Activated CD4-positive, alpha-beta T cell treated with anti-CD3 and anti-CD28 coated beads for 36 hours (primary cell): ENCODE results near the gene HOXB2. TPM values are rescaled to one million over a fixed set of nuclear protein-coding genes. Genes with fewer than 3 reads are reported as not detected.
A peak's percentile ranks its signal among the peaks of the same experiment; 100 is the strongest.

ENCODE experiments used
- ATAC-seq: fragments of 200-7000 bp; cut with Tn5 transposase; one replicate; pipeline ENCODE4 v1.10.0; 2021; ENCODE audit warnings: mild to moderate bottlenecking, moderate library complexity
- CTCF ChIA-PET: fragments of 350-600 bp; sonication (Branson Sonifier 250); formaldehyde crosslinking; loops from one replicate; lab custom pipeline; 2021; ENCODE audit warnings: antibody characterized with exemption; lab: Charles Lee
- POLR2A ChIA-PET: fragments of 350-600 bp; sonication (Branson Sonifier 250); formaldehyde crosslinking; loops from one replicate; lab custom pipeline; 2021; ENCODE audit warnings: antibody characterized with exemption, inconsistent platforms; lab: Charles Lee
- DNase-seq: peaks from one replicate; pipeline ENCODE4 v3.0.0-alpha.2; 2020
- H3K27ac Mint-ChIP-seq: one replicate; pipeline ENCODE4 v1.8.0; 2021; ENCODE audit warnings: mixed read lengths
- H3K27me3 Mint-ChIP-seq: one replicate; pipeline ENCODE4 v1.8.0; 2021; ENCODE audit warnings: mixed read lengths
- H3K36me3 Mint-ChIP-seq: one replicate; pipeline ENCODE4 v1.8.0; 2021; ENCODE audit warnings: low read depth, mixed read lengths
- H3K4me1 Mint-ChIP-seq: one replicate; pipeline ENCODE4 v1.8.0; 2021; ENCODE audit warnings: mixed read lengths
- H3K4me3 Mint-ChIP-seq: one replicate; pipeline ENCODE4 v1.8.0; 2021; ENCODE audit warnings: mild to moderate bottlenecking, moderate library complexity, mixed read lengths
- H3K9me3 Mint-ChIP-seq: one replicate; pipeline ENCODE4 v1.8.0; 2021; ENCODE audit warnings: low read depth, mixed read lengths
- intact Hi-C, 2 experiments: fragments of 100-400 bp; cut with DNase I in 1 of 2; cut with micrococcal nuclease in 1 of 2; formaldehyde crosslinking; loops; one replicate each; pipeline versions ENCODE4 v1.14.2 to v1.15.1; 2022 to 2024; cut with DNase I, micrococcal nuclease
- total RNA-seq, 2 experiments: library from RNA; stranded (reverse); gene quantifications; one replicate each; pipeline ENCODE4 v1.2.3, GENCODE V29; 2021

HOXB2 gene
- total RNA-seq, 2 experiments from 2014 or later, result 2.8 to 3.3 TPM

DNA sequence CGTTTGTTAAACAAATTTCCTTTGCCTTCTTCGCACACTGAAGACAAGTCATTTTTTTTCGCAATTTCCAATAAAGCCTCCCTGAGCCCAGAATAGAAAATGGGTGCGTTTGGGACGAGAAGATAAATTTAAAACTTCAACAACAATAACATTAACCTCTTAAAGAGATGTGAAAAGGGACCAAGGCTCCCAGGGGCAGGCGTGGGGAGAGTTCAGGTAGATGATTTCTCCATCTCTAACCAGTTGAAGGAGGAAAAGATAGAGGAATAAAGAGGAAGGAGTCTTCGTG, 34.5 kb upstream of the HOXB2 start:
- ChIA-PET POLR2A (no interaction called here), CTCF (interaction anchor here (0.6 to 1.1 kb wide), 5 partner anchors 11 to 271 kb away, joined by 3 to 4 read pairs (median 3); partner anchors contain the start of gene HOXB3)
- peaks cover 2% of the 10 kb centered on the region for H3K36me3 Mint-ChIP-seq
- H3K27me3 Mint-ChIP-seq, result peaks cover 65% of the 10 kb centered on the region
- no peak for ATAC-seq
- peak overlapping the region; percentile 81 for H3K4me3 Mint-ChIP-seq
- H3K27ac Mint-ChIP-seq, result no peak overlapping the region
- DNase-seq, result no peak
- H3K4me1 Mint-ChIP-seq, result peaks cover 43% of the 10 kb centered on the region
- intact Hi-C loops, result loop anchor here (2.0 to 5.0 kb wide), 2 partner anchors 37 kb away; no protein-coding TSS in a partner anchor
- H3K9me3 Mint-ChIP-seq, result no peaks in the 10 kb centered on the region

DNA sequence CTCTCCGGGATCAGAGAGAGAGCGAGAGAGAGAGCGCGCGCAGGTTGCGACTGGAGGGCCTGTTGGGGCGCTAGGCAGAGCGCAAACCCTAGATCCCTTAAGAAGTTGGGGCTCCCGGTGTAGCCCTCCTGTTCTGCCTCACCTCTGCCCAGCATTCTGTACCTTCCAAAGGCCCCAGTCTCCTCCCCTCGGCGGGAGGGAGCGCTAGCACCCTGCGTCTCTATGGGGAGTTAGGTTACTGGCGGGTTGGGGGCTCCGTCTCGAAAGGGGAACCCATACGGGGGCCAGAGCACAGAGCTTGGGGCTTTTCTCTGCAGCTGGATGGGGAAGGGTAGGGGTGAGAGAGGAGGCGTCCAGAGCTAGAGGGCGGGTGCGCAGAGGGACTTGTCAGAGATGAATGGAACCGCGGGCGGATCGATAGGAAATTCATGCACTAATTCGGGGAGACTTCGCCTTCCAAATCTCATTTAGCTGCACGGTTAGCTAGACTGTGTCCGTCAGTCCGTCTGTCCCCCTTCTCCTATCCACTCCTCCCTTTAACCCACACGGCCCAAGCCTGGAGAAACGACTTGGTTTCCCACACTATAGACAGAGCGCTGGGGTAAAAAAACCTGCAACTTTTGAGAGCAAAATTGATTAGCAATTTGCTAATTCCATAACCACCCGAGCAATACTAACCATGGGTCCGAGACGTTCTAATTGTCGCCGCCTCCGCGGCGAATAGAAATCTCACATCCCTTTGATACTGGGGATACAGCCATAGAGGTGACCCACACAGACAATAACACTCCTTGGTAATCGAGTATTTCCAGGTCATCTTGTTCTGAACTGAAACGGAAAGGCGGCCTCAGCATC, 33.9 kb upstream of the HOXB2 start:
- H3K27me3 Mint-ChIP-seq, result peaks cover 59% of the 10 kb centered on the region

DNA sequence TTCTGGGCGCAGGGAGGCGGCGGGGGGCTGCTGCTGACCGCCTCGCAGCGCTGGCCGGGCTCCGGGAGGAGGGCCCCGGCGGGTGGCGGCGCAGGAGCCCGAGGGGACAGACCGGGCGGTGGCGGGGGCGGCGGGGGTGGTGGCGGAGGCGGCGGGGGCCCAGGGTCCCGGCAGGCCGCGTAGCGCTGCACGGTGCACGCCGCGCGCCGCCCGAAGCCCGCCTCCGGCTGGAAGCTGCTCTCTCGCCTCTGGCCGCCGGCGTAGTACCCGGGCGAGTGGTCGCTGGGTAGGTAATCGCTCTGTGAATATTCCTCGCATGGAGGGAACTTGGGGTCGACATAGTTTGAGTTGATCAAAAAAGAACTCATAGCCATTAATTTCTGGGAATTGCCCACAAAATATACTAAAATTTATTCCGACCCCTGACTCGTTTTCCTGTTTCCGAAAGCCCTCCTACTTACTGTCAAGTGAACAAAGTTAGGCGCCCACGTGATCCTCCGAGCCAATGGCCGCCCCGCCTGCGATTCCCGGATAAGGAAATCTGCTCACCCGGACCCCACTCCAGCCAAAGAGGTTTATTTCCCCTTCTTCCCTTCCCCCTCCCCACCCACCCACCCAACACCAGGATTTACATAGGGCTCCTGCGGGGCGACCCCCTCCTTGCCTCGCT, 33.2 kb upstream of the HOXB2 start, which contains the start of gene HOXB4:
TSS of gene HOXB4 (minus strand) at position 405 of the 670 bp plus-strand sequence. CDS start at position 374, 31 bp downstream.
- H3K36me3 Mint-ChIP-seq, result peaks cover 2% of the 10 kb centered on the region
- ATAC-seq, result peak; percentile 72
- H3K27me3 Mint-ChIP-seq, result peaks cover 52% of the 10 kb centered on the region
- H3K4me3 Mint-ChIP-seq, result peak within 1 kb of the TSS; percentile 81
- no peaks in the 10 kb centered on the region for H3K9me3 Mint-ChIP-seq
- peak within 1 kb of the TSS; percentile 47 for H3K27ac Mint-ChIP-seq
- ChIA-PET POLR2A (no interaction called here), CTCF (interaction anchor here (0.6 to 1.1 kb wide), 6 partner anchors 12 to 327 kb away, joined by 3 to 4 read pairs (median 3); partner anchors contain the start of gene HOXB3)
- intact Hi-C loops, result loop anchor here (1.0 to 5.0 kb wide), 3 partner anchors 32 to 36 kb away; no protein-coding TSS in a partner anchor
- H3K4me1 Mint-ChIP-seq, result peaks cover 43% of the 10 kb centered on the region
- DNase-seq, result peak; percentile 80

More for the DNA sequence above, 33.9 kb upstream of the HOXB2 start:
- Mint-ChIP-seq H3K4me1 (peaks cover 43% of the 10 kb centered on the region), H3K9me3 (no peaks in the 10 kb centered on the region), H3K36me3 (peaks cover 2% of the 10 kb centered on the region), H3K4me3 (peak overlapping the region; percentile 81), H3K27ac (peak overlapping the region; percentile 47)
- CTCF ChIA-PET, result interaction anchor here (0.6 to 1.1 kb wide), 5 partner anchors 12 to 270 kb away, joined by 3 to 4 read pairs (median 3); partner anchors contain the start of gene HOXB3
- intact Hi-C loops, result loop anchor here (1.0 to 5.0 kb wide), 3 partner anchors 31 to 37 kb away; no protein-coding TSS in a partner anchor
- DNase-seq (peak; percentile 45), ATAC-seq (peak; percentile 60)
- POLR2A ChIA-PET, result no interaction called here

DNA sequence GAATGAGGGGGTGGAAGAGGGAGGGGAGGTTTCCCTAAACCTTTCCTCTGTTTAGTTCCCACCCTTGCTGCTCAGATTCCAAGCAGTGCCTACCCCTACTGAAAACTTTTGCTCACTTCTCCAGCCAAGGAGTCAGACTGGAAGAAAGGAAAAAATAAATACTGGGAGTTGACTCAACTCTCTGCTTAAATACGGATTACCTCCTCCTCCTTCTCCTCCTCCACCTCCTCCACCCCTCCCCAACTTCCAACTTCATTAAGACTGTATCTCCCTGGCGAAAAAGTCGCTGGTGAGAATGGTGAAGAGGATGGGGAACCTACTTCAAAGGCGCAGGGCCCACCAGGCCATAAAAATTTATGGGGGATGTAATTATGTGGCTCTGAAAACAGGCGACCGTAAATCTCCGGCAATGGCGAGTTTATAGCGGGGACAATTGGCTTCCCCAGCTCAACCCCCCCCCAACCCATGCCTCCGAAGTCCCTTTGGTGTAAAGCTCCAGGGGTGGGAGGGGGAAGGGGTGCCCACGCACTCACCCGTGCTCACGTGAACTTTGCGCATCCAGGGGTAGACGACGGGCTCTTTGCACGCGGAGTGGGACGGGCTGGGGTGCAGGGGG, 32.5 kb upstream of the HOXB2 start:
- H3K27ac Mint-ChIP-seq, result no peak overlapping the region
- H3K27me3 Mint-ChIP-seq, result peaks cover 46% of the 10 kb centered on the region
- intact Hi-C loops, result loop anchor here in 1 of 2 experiments (5.0 kb wide), 1 partner anchor 35 kb away; no protein-coding TSS in a partner anchor
- no peak for DNase-seq
- CTCF ChIA-PET, result interaction anchor here (0.6 kb wide), 2 partner anchors 253 to 327 kb away, joined by 3 read pairs; no protein-coding TSS in a partner anchor
- POLR2A ChIA-PET, result no interaction called here
- H3K4me3 Mint-ChIP-seq, result peak overlapping the region; percentile 81
- H3K4me1 Mint-ChIP-seq, result peaks cover 39% of the 10 kb centered on the region
- H3K36me3 Mint-ChIP-seq, result peaks cover 2% of the 10 kb centered on the region
- peak; percentile 4 for ATAC-seq
- no peaks in the 10 kb centered on the region for H3K9me3 Mint-ChIP-seq

GRCh38 chr17:48576479-48577309, 31.8 kb upstream of the HOXB2 start:
- intact Hi-C loops, result loop anchor here in 1 of 2 experiments (5.0 kb wide), 1 partner anchor 34 kb away; no protein-coding TSS in a partner anchor

DNA sequence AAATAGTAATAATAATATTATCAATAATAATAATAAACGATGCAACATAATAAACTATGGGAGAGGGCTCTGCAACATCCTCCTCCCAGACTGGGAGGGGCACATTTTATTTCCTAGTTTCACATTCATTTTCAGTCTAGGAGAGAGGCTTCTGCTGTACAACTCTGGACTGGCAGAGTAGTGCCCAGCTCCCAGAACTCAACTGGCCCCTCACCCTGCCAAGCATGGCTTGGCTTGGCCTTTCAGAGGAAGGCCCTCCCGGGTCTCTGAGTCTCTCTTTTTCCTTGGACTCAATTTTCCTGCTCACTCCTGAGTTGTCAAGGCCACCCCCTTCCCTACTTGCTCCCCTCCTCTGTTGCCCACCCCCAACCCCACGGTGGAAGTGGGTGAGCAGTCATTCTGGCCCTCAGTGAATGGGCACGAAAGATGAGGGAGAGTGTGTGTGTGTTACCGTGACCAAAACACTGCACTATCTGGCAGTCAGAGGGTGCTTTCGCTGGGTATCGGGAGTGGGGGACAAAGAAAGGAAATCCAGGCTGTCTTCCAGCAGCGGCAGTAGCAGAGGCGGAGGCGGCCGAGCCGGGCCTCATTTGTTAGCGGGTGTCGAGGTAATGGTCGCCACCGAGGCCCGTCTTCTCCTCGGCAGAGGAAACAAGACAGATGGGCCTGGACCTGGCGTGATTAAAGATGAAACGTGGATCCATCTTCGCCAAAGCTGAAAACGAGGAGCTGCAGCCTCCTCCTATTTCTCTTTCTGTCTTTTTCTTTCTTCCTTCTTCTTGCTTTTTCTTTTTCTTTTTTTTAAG, 31.0 kb upstream of the HOXB2 start:
- POLR2A ChIA-PET, result no interaction called here
- peaks cover 31% of the 10 kb centered on the region for H3K4me1 Mint-ChIP-seq
- CTCF ChIA-PET, result interaction anchor here (0.6 to 0.7 kb wide), 3 partner anchors 38 to 242 kb away, joined by 3 to 4 read pairs (median 3); no protein-coding TSS in a partner anchor
- intact Hi-C loops, result loop anchor here in 1 of 2 experiments (5.0 kb wide), 1 partner anchor 34 kb away; no protein-coding TSS in a partner anchor
- no peak overlapping the region for H3K27ac Mint-ChIP-seq
- DNase-seq (no peak), ATAC-seq (no peak)
- no peaks in the 10 kb centered on the region for H3K9me3 Mint-ChIP-seq
- peaks cover 2% of the 10 kb centered on the region for H3K36me3 Mint-ChIP-seq
- no peak overlapping the region for H3K4me3 Mint-ChIP-seq
- peaks cover 32% of the 10 kb centered on the region for H3K27me3 Mint-ChIP-seq

More at GRCh38 chr17:48576479-48577309, 31.8 kb upstream of the HOXB2 start:
- Mint-ChIP-seq H3K4me1 (peaks cover 36% of the 10 kb centered on the region), H3K4me3 (peak overlapping the region; percentile 81), H3K27me3 (peaks cover 40% of the 10 kb centered on the region), H3K36me3 (peaks cover 2% of the 10 kb centered on the region), H3K9me3 (no peaks in the 10 kb centered on the region), H3K27ac (no peak overlapping the region)
- no peak for DNase-seq
- no peak for ATAC-seq
- ChIA-PET CTCF (interaction anchor here (0.6 to 0.7 kb wide), 3 partner anchors 38 to 243 kb away, joined by 3 to 4 read pairs (median 3); no protein-coding TSS in a partner anchor), POLR2A (no interaction called here)

- H3K4me3 Mint-ChIP-seq, result no peak overlapping the region
- intact Hi-C loops, result loop anchor here in 1 of 2 experiments (5.0 kb wide), 1 partner anchor 33 kb away; no protein-coding TSS in a partner anchor
- CTCF ChIA-PET, result interaction anchor here (0.6 to 1.2 kb wide), 7 partner anchors 38 to 495 kb away, joined by 3 to 4 read pairs (median 3); no protein-coding TSS in a partner anchor
These were observed 30.2 kb upstream of the HOXB2 start for GRCh38 chr17:48575066-48575582.

DNA sequence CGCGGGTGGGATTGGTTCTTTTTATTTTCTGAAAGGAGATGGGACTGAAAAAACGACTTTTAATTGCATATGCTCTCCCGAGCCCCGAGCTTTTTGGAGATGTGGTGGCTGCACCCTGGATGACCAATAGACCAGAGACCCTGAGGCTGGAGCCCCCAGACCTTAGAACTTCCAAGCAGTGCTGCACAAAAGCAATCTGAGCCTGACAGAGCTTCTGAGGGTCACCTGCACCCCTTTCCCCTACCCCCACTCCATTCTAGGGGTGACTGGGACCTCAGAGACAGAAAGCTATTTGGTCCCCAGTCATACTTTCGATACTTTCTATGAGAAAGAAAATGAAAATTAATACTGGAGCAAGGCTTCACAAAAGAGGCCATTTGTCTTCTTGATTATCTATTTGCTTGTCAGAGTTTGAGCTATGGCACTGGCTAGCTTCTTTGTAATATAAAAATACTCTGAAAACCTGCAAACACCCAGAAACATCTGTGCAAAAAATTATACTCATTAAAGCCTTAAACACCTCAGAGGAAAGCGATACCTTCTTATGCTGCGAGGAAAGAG, 29.7 kb upstream of the HOXB2 start:
- Mint-ChIP-seq H3K27me3 (peaks cover 24% of the 10 kb centered on the region), H3K4me1 (peaks cover 21% of the 10 kb centered on the region), H3K36me3 (peaks cover 2% of the 10 kb centered on the region), H3K27ac (no peak overlapping the region), H3K9me3 (no peaks in the 10 kb centered on the region), H3K4me3 (no peak overlapping the region)
- ATAC-seq (no peak), DNase-seq (no peak)
- ChIA-PET POLR2A (interaction anchor here (0.7 kb wide), 1 partner anchor 253 kb away, joined by 3 read pairs; no protein-coding TSS in a partner anchor), CTCF (interaction anchor here (0.5 to 1.2 kb wide), 9 partner anchors 38 to 722 kb away, joined by 3 to 5 read pairs (median 3); no protein-coding TSS in a partner anchor)
- intact Hi-C loops, result loop anchor here in 1 of 2 experiments (5.0 kb wide), 1 partner anchor 32 kb away; no protein-coding TSS in a partner anchor

More at GRCh38 chr17:48575066-48575582, 30.2 kb upstream of the HOXB2 start:
- Mint-ChIP-seq H3K27me3 (peaks cover 27% of the 10 kb centered on the region), H3K27ac (no peak overlapping the region), H3K4me1 (peaks cover 24% of the 10 kb centered on the region), H3K9me3 (no peaks in the 10 kb centered on the region), H3K36me3 (peaks cover 2% of the 10 kb centered on the region)
- DNase-seq, result no peak
- no peak for ATAC-seq
- POLR2A ChIA-PET, result no interaction called here

DNA sequence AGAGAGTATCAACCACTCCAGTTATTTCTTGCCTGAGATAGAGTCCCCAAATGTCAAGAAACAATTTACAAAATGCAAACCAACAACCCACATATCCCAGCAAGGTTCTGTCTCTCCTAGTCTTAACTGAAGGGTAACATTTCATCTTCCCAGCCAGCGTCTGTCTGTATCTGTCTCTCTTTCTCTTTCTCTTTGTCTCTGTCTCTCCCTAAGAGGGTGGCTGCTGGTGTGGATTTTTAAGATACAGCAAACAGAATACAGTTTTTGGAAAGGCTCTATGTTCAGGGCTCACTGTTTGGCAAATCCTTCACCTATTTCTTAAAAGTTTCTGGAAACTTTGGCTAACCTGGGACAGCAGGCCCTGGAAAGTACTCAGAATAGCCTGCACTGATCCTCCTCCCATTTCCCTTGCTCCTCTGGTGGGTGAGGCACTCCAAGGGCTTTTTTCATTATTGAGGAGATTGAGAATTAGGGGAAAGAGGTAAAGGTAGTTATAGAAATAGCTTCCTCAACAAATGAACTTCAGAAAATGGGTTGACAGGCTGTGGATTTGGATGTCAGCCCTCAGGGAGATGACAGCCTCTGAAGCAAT, 27.0 kb upstream of the HOXB2 start:
- CTCF ChIA-PET, result no interaction called here
- H3K9me3 Mint-ChIP-seq, result no peaks in the 10 kb centered on the region
- no peak for ATAC-seq

More for the DNA sequence above, 27.0 kb upstream of the HOXB2 start:
- POLR2A ChIA-PET, result no interaction called here
- Mint-ChIP-seq H3K4me1 (peaks cover 10% of the 10 kb centered on the region), H3K36me3 (peaks cover 2% of the 10 kb centered on the region), H3K27ac (no peak overlapping the region), H3K4me3 (no peak overlapping the region), H3K27me3 (peaks cover 21% of the 10 kb centered on the region)
- intact Hi-C loops, result no loop called here
- DNase-seq, result no peak
